ENCODE measurements around the gene CLIC5. TPM values are rescaled to one million over a fixed set of nuclear protein-coding genes. Genes with fewer than 3 reads are reported as not detected.

The CLIC5 gene
- polyA plus RNA-seq, 3 donors: not detected

DNA sequence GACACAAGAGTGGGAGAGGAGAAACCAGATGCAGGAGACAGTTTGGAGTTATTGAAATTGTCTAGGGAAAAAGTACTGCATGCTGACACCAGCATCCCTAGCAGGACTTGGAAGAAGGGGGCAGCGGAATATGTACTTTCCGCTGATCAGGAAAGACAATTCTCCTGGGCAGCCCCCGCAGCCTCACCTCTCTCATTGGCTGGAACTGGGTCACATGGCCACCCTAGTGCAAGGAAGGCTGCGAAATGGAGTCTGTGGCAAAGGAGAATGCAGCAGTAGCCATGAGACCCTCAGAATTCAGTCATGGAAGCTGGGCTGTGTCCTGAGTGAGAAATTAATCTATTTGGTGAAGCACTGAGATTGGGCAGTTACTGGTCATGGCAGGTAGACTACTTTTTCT is 131.3 kb downstream of the CLIC5 start:
- Histone ChIP-seq H3K27ac (ENCODE audit: low read depth in 1 of 2, low read length in 2 of 2) (no peak overlapping the region), H3K4me1 (ENCODE audit: control insufficient read depth in 1 of 2, insufficient read depth in 2 of 2, low read length in 2 of 2) (no peaks in the 10 kb centered on the region), H2AFZ (ENCODE audit: insufficient read depth, low read depth, low read length, poor library complexity, severe bottlenecking) (no peak overlapping the region), H3K4me3 (replicated peaks in 1 of 3; ENCODE audit: low read depth in 2 of 3, low read length in 3 of 3) (no peak overlapping the region), H3K27me3 (ENCODE audit: control insufficient read depth in 2 of 2, insufficient read depth in 2 of 2, low read length in 2 of 2) (no peaks in the 10 kb centered on the region), H3K4me2 (replicated peaks; ENCODE audit: extremely low read depth, low read length, poor library complexity, severe bottlenecking) (no peak overlapping the region), H4K20me1 (ENCODE audit: insufficient read depth, low read length) (no peaks in the 10 kb centered on the region), H3K79me2 (ENCODE audit: insufficient read depth, low read length) (no peaks in the 10 kb centered on the region), H3K36me3 (replicated peaks in 1 of 2; ENCODE audit: control insufficient read depth in 1 of 2, insufficient read depth in 2 of 2, low read length in 2 of 2) (no peaks in the 10 kb centered on the region), H3K9ac (ENCODE audit: insufficient read depth, low read length, poor library complexity, severe bottlenecking) (no peak overlapping the region), H3K9me3 (replicated peaks in 1 of 2; ENCODE audit: control insufficient read depth in 1 of 2, insufficient read depth in 1 of 2, low read length in 2 of 2) (no peaks in the 10 kb centered on the region)
- TF ChIP-seq, protein P1, sequence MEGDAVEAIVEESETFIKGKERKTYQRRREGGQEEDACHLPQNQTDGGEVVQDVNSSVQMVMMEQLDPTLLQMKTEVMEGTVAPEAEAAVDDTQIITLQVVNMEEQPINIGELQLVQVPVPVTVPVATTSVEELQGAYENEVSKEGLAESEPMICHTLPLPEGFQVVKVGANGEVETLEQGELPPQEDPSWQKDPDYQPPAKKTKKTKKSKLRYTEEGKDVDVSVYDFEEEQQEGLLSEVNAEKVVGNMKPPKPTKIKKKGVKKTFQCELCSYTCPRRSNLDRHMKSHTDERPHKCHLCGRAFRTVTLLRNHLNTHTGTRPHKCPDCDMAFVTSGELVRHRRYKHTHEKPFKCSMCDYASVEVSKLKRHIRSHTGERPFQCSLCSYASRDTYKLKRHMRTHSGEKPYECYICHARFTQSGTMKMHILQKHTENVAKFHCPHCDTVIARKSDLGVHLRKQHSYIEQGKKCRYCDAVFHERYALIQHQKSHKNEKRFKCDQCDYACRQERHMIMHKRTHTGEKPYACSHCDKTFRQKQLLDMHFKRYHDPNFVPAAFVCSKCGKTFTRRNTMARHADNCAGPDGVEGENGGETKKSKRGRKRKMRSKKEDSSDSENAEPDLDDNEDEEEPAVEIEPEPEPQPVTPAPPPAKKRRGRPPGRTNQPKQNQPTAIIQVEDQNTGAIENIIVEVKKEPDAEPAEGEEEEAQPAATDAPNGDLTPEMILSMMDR (IDR thresholded peaks at IDR 0.05): no peak
- 61% methylated on average over 4 of the region's 4 CpGs for WGBS (ENCODE audit: insufficient coverage)
- intact Hi-C loops (cut with micrococcal nuclease): no loop called here
- Mint-ChIP-seq H3K36me3 (no peaks in the 10 kb centered on the region), H3K27ac (no peak overlapping the region), H3K27me3 (ENCODE audit: low read depth in 3 of 3) (peaks cover 0 to 8% (median 2%) of the 10 kb centered on the region in 3 donors), H3K4me3 (no peak overlapping the region), H3K4me1 (peaks cover 3% of the 10 kb centered on the region), H3K9me3 (peaks cover 0 to 2% (median 0%) of the 10 kb centered on the region in 7 donors)
- no peak for DNase-seq

DNA sequence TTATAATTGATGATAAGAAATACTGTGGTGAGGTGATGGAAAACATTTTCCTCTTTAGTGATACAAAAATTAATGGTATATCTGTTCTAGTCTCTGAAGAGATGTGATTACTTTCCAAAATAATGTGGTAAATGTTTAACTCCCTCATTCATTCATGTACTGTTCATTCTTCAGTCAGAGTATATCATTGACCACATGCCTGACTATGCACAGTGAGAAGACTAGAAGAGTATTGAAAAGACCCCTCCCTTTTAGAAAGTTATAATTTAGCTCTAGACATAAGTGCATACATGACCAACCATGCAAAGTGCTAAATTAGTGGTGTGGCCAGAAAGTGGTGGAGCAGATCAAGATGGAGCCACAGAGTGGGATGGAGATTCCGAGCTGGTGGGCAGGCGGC is 133.0 kb downstream of the CLIC5 start:
- no peak for DNase-seq
- Mint-ChIP-seq H3K27me3 (ENCODE audit: low read depth in 3 of 3) (peaks cover 0 to 7% (median 2%) of the 10 kb centered on the region in 3 donors), H3K27ac (no peak overlapping the region), H3K4me1 (peaks cover 3% of the 10 kb centered on the region), H3K4me3 (no peak overlapping the region), H3K36me3 (no peaks in the 10 kb centered on the region), H3K9me3 (peaks cover 0 to 2% (median 0%) of the 10 kb centered on the region in 7 donors)
- Histone ChIP-seq H3K79me2 (ENCODE audit: insufficient read depth, low read length) (no peaks in the 10 kb centered on the region), H3K4me2 (replicated peaks; ENCODE audit: extremely low read depth, low read length, poor library complexity, severe bottlenecking) (no peak overlapping the region), H3K9me3 (replicated peaks in 1 of 2; ENCODE audit: control insufficient read depth in 1 of 2, insufficient read depth in 1 of 2, low read length in 2 of 2) (no peaks in the 10 kb centered on the region), H3K9ac (ENCODE audit: insufficient read depth, low read length, poor library complexity, severe bottlenecking) (no peak overlapping the region), H4K20me1 (ENCODE audit: insufficient read depth, low read length) (no peaks in the 10 kb centered on the region), H3K27me3 (ENCODE audit: control insufficient read depth in 2 of 2, insufficient read depth in 2 of 2, low read length in 2 of 2) (no peaks in the 10 kb centered on the region), H3K27ac (ENCODE audit: low read depth in 1 of 2, low read length in 2 of 2) (no peak overlapping the region), H2AFZ (ENCODE audit: insufficient read depth, low read depth, low read length, poor library complexity, severe bottlenecking) (no peak overlapping the region), H3K4me1 (ENCODE audit: control insufficient read depth in 1 of 2, insufficient read depth in 2 of 2, low read length in 2 of 2) (no peaks in the 10 kb centered on the region), H3K4me3 (replicated peaks in 1 of 3; ENCODE audit: low read depth in 2 of 3, low read length in 3 of 3) (no peak overlapping the region), H3K36me3 (replicated peaks in 1 of 2; ENCODE audit: control insufficient read depth in 1 of 2, insufficient read depth in 2 of 2, low read length in 2 of 2) (no peaks in the 10 kb centered on the region)
- TF ChIP-seq, protein P1 (IDR thresholded peaks at IDR 0.05): no peak
- WGBS (ENCODE audit: insufficient coverage): no CpG with 5 or more reads among the region's 2 CpGs
- intact Hi-C loops (cut with micrococcal nuclease): no loop called here

All from CD14-positive monocyte (primary cell).